GM23248 (cell line): ENCODE results near the gene VRK1.

Experiments
- EZH2 ChIP-seq: fragments of 200-600 bp; sonication (generic); IDR thresholded peaks from 2 replicates; pipeline ENCODE4 v1.6.1; 2018; ENCODE audit warnings: antibody characterized with exemption, mild to moderate bottlenecking; ENCODE audit not compliant: insufficient read depth, poor library complexity, severe bottlenecking
- EZH2phosphoT487 ChIP-seq: fragments of 200-600 bp; sonication (generic); IDR thresholded peaks from 2 replicates; pipeline ENCODE4 v1.6.1; 2018; ENCODE audit warnings: antibody characterized with exemption, moderate library complexity, mild to moderate bottlenecking, low read depth; ENCODE audit not compliant: insufficient read depth

DNA sequence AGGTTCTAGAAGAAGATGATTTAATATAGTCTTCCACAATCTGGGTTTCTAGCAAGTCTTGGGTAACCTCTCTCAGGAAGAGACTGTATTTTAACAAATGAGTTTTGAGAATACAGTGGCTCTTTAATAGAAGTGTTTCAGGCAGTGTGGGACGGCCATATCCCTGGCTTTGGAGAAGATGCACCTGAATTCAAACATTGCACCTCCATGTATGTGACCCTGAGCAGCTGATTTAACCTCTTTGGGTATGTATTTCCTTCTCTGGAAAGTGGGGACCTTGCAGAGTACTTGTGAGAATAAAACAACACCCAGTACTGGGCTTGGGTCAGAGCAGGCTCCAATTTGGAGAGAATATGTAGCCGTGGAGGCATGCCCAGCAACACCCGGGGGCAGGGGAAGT is 15.8 kb upstream of the VRK1 start:
- no peak for TF ChIP-seq EZH2phosphoT487
- TF ChIP-seq EZH2 = no peak
